ENCODE data around the gene CD36.

DNA sequence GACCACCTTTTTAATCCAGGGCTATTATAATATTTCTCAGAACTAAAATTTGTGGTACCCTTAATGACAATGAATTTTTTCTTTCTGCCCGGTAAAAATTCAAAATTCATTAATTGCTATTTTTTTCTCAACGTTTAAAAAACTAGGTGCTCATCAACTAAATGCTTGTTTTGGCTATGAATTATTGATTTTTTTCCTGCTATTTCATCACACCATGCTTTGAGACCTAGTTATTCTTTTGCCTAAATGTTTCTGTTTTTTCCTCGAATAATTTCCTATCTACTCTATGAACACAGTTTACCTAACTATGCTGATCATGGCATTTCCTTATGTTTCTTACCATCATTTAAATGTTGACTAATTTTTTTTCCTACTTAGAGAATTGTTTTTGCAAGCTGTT, 5.6 kb upstream of the CD36 start:
- TF ChIP-seq POLR2AphosphoS5 (IDR thresholded peaks at IDR 0.05): no peak
- TF ChIP-seq, protein P1, sequence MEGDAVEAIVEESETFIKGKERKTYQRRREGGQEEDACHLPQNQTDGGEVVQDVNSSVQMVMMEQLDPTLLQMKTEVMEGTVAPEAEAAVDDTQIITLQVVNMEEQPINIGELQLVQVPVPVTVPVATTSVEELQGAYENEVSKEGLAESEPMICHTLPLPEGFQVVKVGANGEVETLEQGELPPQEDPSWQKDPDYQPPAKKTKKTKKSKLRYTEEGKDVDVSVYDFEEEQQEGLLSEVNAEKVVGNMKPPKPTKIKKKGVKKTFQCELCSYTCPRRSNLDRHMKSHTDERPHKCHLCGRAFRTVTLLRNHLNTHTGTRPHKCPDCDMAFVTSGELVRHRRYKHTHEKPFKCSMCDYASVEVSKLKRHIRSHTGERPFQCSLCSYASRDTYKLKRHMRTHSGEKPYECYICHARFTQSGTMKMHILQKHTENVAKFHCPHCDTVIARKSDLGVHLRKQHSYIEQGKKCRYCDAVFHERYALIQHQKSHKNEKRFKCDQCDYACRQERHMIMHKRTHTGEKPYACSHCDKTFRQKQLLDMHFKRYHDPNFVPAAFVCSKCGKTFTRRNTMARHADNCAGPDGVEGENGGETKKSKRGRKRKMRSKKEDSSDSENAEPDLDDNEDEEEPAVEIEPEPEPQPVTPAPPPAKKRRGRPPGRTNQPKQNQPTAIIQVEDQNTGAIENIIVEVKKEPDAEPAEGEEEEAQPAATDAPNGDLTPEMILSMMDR (IDR thresholded peaks at IDR 0.05): no peak

All from upper lobe of left lung (tissue), 4 donors.